ENCODE data around the gene CDCP1. TPM values are rescaled to one million over a fixed set of nuclear protein-coding genes. Genes with fewer than 3 reads are reported as not detected.

Gene CDCP1
- total and polyA plus RNA-seq, 7 donors = 0.01 to 1.4 (median 0.27) TPM

DNA sequence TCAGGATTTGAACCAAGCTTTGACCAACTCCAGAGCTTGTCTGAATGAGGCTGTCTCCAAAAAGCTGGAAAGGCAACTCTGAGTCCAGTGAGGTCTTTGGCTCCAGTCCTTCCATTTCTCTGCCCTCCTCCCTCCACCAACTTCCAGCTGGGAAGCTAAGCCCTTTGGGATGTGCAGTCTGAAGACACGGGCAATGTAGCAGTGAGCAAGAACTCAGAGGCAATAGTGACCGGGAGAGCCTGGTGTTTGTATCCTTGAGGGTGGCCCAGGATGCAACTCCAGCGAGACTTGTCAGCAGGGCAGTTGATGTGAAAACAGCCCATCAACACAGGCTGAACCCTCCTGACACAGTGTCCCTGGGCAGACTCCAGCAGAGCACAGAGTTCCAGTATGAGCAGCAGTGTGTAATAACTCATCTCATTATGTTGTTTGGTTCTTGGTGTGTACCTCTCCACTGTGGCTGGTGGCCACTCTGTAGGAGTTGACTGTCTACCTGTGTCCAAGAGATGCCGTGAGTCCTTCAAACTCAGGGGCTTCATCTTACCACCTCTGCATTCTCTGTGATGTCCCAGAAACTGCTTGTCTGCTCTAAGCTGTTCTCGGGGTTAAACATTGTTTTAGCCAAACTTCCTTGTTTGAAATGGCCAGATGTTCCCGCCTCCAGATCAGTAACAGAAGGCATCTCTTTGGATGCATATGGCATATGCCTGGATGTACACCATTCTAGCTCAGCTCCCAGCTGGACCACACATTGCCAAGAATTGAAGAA, 6.6 kb downstream of the CDCP1 start:
- Histone ChIP-seq H3K9me3 (no peaks in the 10 kb centered on the region), H3K4me3 (no peak overlapping the region), H3K27me3 (ENCODE audit: insufficient read depth in 3 of 3, low read length in 2 of 3) (peaks cover 0 to 20% (median 2%) of the 10 kb centered on the region in 3 donors), H3K36me3 (ENCODE audit: insufficient read depth in 1 of 2, low read depth in 1 of 2) (no peaks in the 10 kb centered on the region), H3K27ac (no peak overlapping the region), H3K4me1 (no peaks in the 10 kb centered on the region)
- TF ChIP-seq, protein P1, sequence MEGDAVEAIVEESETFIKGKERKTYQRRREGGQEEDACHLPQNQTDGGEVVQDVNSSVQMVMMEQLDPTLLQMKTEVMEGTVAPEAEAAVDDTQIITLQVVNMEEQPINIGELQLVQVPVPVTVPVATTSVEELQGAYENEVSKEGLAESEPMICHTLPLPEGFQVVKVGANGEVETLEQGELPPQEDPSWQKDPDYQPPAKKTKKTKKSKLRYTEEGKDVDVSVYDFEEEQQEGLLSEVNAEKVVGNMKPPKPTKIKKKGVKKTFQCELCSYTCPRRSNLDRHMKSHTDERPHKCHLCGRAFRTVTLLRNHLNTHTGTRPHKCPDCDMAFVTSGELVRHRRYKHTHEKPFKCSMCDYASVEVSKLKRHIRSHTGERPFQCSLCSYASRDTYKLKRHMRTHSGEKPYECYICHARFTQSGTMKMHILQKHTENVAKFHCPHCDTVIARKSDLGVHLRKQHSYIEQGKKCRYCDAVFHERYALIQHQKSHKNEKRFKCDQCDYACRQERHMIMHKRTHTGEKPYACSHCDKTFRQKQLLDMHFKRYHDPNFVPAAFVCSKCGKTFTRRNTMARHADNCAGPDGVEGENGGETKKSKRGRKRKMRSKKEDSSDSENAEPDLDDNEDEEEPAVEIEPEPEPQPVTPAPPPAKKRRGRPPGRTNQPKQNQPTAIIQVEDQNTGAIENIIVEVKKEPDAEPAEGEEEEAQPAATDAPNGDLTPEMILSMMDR (IDR thresholded peaks at IDR 0.05) = no peak
- ATAC-seq (peak; percentile 16 to 74 (median 68)), DNase-seq (no peak)
- intact Hi-C loops (cut with DNase I) = no loop called here
- 43 to 61% (median 58%) methylated on average over 6 of the region's 6 CpGs for WGBS, 3 donors

DNA sequence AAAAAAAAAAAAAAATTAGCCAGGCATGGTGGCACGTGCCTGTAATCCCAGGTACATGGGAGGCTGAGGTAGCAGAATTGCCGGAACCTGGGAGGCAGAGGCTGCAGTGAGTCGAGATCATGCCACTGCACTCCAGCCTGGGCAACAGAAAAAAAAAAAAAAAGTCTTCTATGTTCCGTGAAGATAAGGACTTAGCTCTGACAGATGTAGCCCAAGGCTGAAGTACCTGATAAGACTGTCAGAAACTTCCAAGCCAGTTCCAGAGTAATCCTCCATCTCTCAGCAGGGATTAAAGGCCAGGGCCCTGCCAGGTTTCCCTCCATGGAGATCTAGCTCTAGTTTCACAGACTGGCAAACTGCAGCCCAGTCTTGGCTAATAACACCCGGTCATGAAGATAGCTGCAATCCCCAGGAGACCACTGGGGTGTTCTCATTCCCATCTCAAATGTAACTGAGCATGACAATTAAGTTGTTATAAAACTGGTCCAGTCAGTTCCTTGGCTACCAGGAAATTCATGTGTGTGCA, 8.5 kb downstream of the CDCP1 start:
- intact Hi-C loops (cut with DNase I) = no loop called here
- H3K4me1 ChIP-seq = no peaks in the 10 kb centered on the region
- no peak overlapping the region for H3K27ac ChIP-seq
- DNase-seq = no peak
- H3K27me3 ChIP-seq (ENCODE audit: insufficient read depth in 3 of 3, low read length in 2 of 3) = peaks cover 0 to 5% (median 2%) of the 10 kb centered on the region in 3 donors
- peak; percentile 65 to 79 (median 78) for ATAC-seq
- H3K9me3 ChIP-seq = no peaks in the 10 kb centered on the region
- TF ChIP-seq, protein P1 (IDR thresholded peaks at IDR 0.05) = no peak
- no peak overlapping the region for H3K4me3 ChIP-seq
- 36 to 56% (median 55%) methylated on average over 5 of the region's 5 CpGs for WGBS, 3 donors
- no peaks in the 10 kb centered on the region for H3K36me3 ChIP-seq (ENCODE audit: insufficient read depth in 1 of 2, low read depth in 1 of 2)

DNA sequence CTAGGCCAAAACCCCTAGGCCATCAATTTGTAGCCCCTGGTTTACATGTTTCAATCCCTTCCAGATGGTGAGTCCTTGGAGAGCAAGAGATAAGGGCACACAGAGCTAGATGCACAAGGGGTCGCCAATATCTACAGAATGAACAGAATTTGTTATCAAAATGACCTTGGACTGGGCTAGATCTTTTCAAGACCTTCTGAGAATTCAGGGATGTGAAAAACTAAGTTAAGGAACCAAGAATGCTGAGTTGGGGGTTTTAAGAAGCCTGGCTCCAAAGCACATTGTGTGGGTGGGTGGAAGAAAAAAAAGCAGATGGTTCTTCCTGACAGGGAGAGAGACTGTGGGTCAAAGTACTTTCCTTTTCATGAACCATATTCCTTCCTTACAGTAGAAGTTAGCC, 10.2 kb downstream of the CDCP1 start:
- no peaks in the 10 kb centered on the region for H3K4me1 ChIP-seq
- no peak overlapping the region for H3K4me3 ChIP-seq
- H3K27me3 ChIP-seq (ENCODE audit: insufficient read depth in 3 of 3, low read length in 2 of 3) = no peaks in the 10 kb centered on the region
- TF ChIP-seq, protein P1 (IDR thresholded peaks at IDR 0.05) = no peak
- no peak overlapping the region for H3K27ac ChIP-seq
- H3K9me3 ChIP-seq = no peaks in the 10 kb centered on the region
- H3K36me3 ChIP-seq (ENCODE audit: insufficient read depth in 1 of 2, low read depth in 1 of 2) = no peaks in the 10 kb centered on the region
- intact Hi-C loops (cut with DNase I) = no loop called here
- DNase-seq = no peak
- WGBS, 3 donors = 82 to 92% (median 91%) methylated on average over 1 of the region's 1 CpG
- ATAC-seq = no peak

DNA sequence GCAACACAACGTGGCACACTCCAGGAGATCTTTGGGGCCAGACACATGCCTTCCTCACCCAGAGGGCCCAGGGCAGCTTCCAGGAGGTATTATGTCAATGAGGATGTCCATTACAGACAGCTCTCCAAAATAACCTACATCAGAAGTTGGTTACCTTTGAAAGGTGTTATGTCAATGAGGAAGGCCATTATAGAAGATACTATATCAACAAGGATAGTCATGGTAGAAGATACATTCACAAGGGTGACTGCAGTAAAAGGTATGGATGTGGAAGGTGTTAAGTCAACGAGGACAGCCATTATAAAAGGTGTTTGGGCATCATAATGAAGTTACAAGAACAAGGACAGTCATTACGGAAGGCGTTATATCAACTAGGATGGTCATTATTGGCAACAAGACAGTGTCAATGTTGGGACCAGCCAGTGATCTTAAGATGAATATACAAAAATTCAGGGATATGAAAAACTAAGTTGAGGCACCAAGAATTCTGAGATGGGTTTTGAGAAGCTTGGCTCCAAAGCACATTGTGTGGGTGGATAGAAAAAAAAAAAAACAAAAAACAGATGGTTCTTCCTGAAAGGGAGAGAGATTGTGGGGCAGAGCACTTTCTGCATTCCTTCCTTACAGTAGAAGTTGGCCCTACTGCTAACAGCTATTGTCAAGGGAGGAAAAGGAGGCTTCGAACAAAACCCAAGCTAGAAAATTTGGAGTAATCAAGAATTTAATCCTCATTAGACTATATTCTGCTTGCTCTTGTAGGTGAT, 11.2 kb downstream of the CDCP1 start:
- no peak for ATAC-seq

More for the DNA sequence above, 11.2 kb downstream of the CDCP1 start:
- TF ChIP-seq, protein P1 (IDR thresholded peaks at IDR 0.05) = no peak
- WGBS, 3 donors = 72 to 84% (median 83%) methylated on average over 5 of the region's 5 CpGs
- H3K27ac ChIP-seq = no peak overlapping the region
- no peaks in the 10 kb centered on the region for H3K36me3 ChIP-seq (ENCODE audit: insufficient read depth in 1 of 2, low read depth in 1 of 2)
- intact Hi-C loops (cut with DNase I) = no loop called here
- H3K4me1 ChIP-seq = no peaks in the 10 kb centered on the region
- DNase-seq = no peak
- no peak overlapping the region for H3K4me3 ChIP-seq
- no peaks in the 10 kb centered on the region for H3K27me3 ChIP-seq (ENCODE audit: insufficient read depth in 3 of 3, low read length in 2 of 3)
- H3K9me3 ChIP-seq = no peaks in the 10 kb centered on the region

All from psoas muscle (tissue), 8 donors.